ENCODE results near the gene TTC27. TPM values are rescaled to one million over a fixed set of nuclear protein-coding genes. Genes with fewer than 3 reads are reported as not detected.

The TTC27 gene
- total RNA-seq, 2 donors from 2014 or later = 11.9 to 23.2 TPM

GRCh38 chr2:32758232-32758631 lies 130.4 kb downstream of the TTC27 start:
- Histone ChIP-seq H3K9me3 (no peaks in the 10 kb centered on the region), H3K36me3 (no peaks in the 10 kb centered on the region), H3K27me3 (replicated peaks; ENCODE audit: insufficient read depth) (no peaks in the 10 kb centered on the region), H3K4me1 (ENCODE audit: control insufficient read depth in 1 of 2, low read depth in 2 of 2) (peaks cover 0 to 14% of the 10 kb centered on the region in 2 donors), H3K4me3 (no peak overlapping the region), H3K27ac (no peak overlapping the region)
- no peak for TF ChIP-seq CTCF (IDR thresholded peaks at IDR 0.05)
- DNase-seq (ENCODE audit: low spot score) = no peak
- ATAC-seq (ENCODE audit: insufficient number of reproducible peaks, low FRiP score, low read depth) = no peak

- DNase-seq (ENCODE audit: low spot score) (no peak), ATAC-seq (ENCODE audit: insufficient number of reproducible peaks, low FRiP score, low read depth) (no peak)
- Histone ChIP-seq H3K4me1 (ENCODE audit: control insufficient read depth in 1 of 2, low read depth in 2 of 2) (peaks cover 0 to 14% of the 10 kb centered on the region in 2 donors), H3K27ac (no peak overlapping the region), H3K9me3 (no peaks in the 10 kb centered on the region), H3K27me3 (replicated peaks; ENCODE audit: insufficient read depth) (no peaks in the 10 kb centered on the region), H3K4me3 (no peak overlapping the region), H3K36me3 (no peaks in the 10 kb centered on the region)
- no peak for TF ChIP-seq CTCF (IDR thresholded peaks at IDR 0.05)
Observed at GRCh38 chr2:32760628-32761027, 132.8 kb downstream of the TTC27 start.

GRCh38 chr2:32768387-32769174 lies 140.7 kb downstream of the TTC27 start:
- no peak overlapping the region for H3K27ac ChIP-seq
- H3K36me3 ChIP-seq = no peaks in the 10 kb centered on the region
- no peaks in the 10 kb centered on the region for H3K4me1 ChIP-seq (ENCODE audit: control insufficient read depth in 1 of 2, low read depth in 2 of 2)
- ATAC-seq (ENCODE audit: insufficient number of reproducible peaks, low FRiP score, low read depth) (no peak), DNase-seq (ENCODE audit: low spot score) (no peak)
- H3K9me3 ChIP-seq = no peaks in the 10 kb centered on the region
- TF ChIP-seq CTCF (IDR thresholded peaks at IDR 0.05) = no peak
- no peaks in the 10 kb centered on the region for H3K27me3 ChIP-seq (replicated peaks; ENCODE audit: insufficient read depth)
- H3K4me3 ChIP-seq = no peak overlapping the region

- Histone ChIP-seq H3K27me3 (replicated peaks; ENCODE audit: insufficient read depth) (no peaks in the 10 kb centered on the region), H3K27ac (no peak overlapping the region), H3K4me3 (no peak overlapping the region), H3K9me3 (no peaks in the 10 kb centered on the region), H3K36me3 (no peaks in the 10 kb centered on the region), H3K4me1 (ENCODE audit: control insufficient read depth in 1 of 2, low read depth in 2 of 2) (no peaks in the 10 kb centered on the region)
- TF ChIP-seq CTCF (IDR thresholded peaks at IDR 0.05) = no peak
- DNase-seq (ENCODE audit: low spot score) (no peak), ATAC-seq (ENCODE audit: insufficient number of reproducible peaks, low FRiP score, low read depth) (no peak)
Observed at GRCh38 chr2:32770360-32770759, 142.5 kb downstream of the TTC27 start.

- no peak for DNase-seq (ENCODE audit: low spot score)
Observed at GRCh38 chr2:32772638-32773447, 145.0 kb downstream of the TTC27 start.

More at GRCh38 chr2:32772638-32773447, 145.0 kb downstream of the TTC27 start:
- no peak overlapping the region for H3K4me3 ChIP-seq
- H3K36me3 ChIP-seq = no peaks in the 10 kb centered on the region
- ATAC-seq (ENCODE audit: insufficient number of reproducible peaks, low FRiP score, low read depth) = no peak
- no peaks in the 10 kb centered on the region for H3K27me3 ChIP-seq (replicated peaks; ENCODE audit: insufficient read depth)
- H3K9me3 ChIP-seq = no peaks in the 10 kb centered on the region
- no peaks in the 10 kb centered on the region for H3K4me1 ChIP-seq (ENCODE audit: control insufficient read depth in 1 of 2, low read depth in 2 of 2)
- no peak overlapping the region for H3K27ac ChIP-seq
- peak; percentile 70 for TF ChIP-seq CTCF (IDR thresholded peaks at IDR 0.05)

All from thoracic aorta (tissue), 2 donors.